Nephron (organoid): Measurements from ENCODE around the gene C3orf52.
A peak's percentile ranks its signal among the peaks of the same experiment; 100 is the strongest.
"Not testable (repeated sequence)": the region's sequence is repeated elsewhere in the genome, so short reads cannot be mapped to it uniquely, and the experiment has no call there.

ENCODE experiments used
- H3K27ac Mint-ChIP-seq, 3 experiments: 2 replicates each; pipeline ENCODE4 v1.8.0; 2020; ENCODE audit warnings: mixed read lengths in 3 of 3, mild to moderate bottlenecking in 2 of 3, moderate library complexity in 1 of 3
- H3K27me3 Mint-ChIP-seq: 2 replicates; pipeline ENCODE4 v1.8.0; 2021; ENCODE audit warnings: low read depth, mild to moderate bottlenecking, moderate library complexity, mixed read lengths
- H3K36me3 Mint-ChIP-seq: 2 replicates; pipeline ENCODE4 v1.8.0; 2020; ENCODE audit warnings: low read depth, mixed read lengths
- H3K4me1 Mint-ChIP-seq: 2 replicates; pipeline ENCODE4 v1.8.0; 2020; ENCODE audit warnings: mixed read lengths
- H3K4me3 Mint-ChIP-seq, 3 experiments: 2 replicates each; pipeline ENCODE4 v1.8.0; 2020; ENCODE audit warnings: mild to moderate bottlenecking in 3 of 3, mixed read lengths in 3 of 3, moderate library complexity in 2 of 3
- H3K9me3 Mint-ChIP-seq: 2 replicates; pipeline ENCODE4 v1.8.0; 2020; ENCODE audit warnings: mixed read lengths
- CTCF ChIP-seq, 3 experiments: fragments of 200-600 bp; sonication (generic); IDR thresholded peaks; one replicate each; pipeline ENCODE4 v1.5.0; 2021; ENCODE audit warnings: antibody characterized with exemption in 3 of 3; ENCODE audit not compliant: unreplicated experiment in 3 of 3

C3orf52 gene

GRCh38 chr3:112086076-112086854 is at the start of gene C3orf52:
C3orf52 (plus strand) TSS chr3:112086389; CDS start chr3:112086408, 19 bp downstream.
- peaks cover 60% of the 10 kb centered on the region for H3K4me1 Mint-ChIP-seq
- no peaks in the 10 kb centered on the region for H3K9me3 Mint-ChIP-seq
- H3K27ac Mint-ChIP-seq = peak within 1 kb of the TSS in 2 of 3 experiments; percentile 7 to 53
- peak within 1 kb of the TSS; percentile 84 to 91 (median 87) for H3K4me3 Mint-ChIP-seq
- H3K27me3 Mint-ChIP-seq = peaks cover 29% of the 10 kb centered on the region
- no peaks in the 10 kb centered on the region for H3K36me3 Mint-ChIP-seq
- TF ChIP-seq CTCF (IDR thresholded peaks at IDR 0.05; ENCODE audit: unreplicated experiment in 3 of 3) = peak in 1 of 3 experiments; percentile 11

GRCh38 chr3:112037194-112037593 is 49.0 kb upstream of the C3orf52 start:
- not testable (repeated sequence) for H3K4me1 Mint-ChIP-seq, H3K9me3 Mint-ChIP-seq, H3K4me3 Mint-ChIP-seq, H3K36me3 Mint-ChIP-seq, H3K27ac Mint-ChIP-seq, H3K27me3 Mint-ChIP-seq

GRCh38 chr3:112038863-112039262 is 47.3 kb upstream of the C3orf52 start:
- H3K4me1 Mint-ChIP-seq = peaks cover 5% of the 10 kb centered on the region
- no peak overlapping the region for H3K4me3 Mint-ChIP-seq
- TF ChIP-seq CTCF (IDR thresholded peaks at IDR 0.05; ENCODE audit: unreplicated experiment in 3 of 3) = no peak
- H3K27ac Mint-ChIP-seq = peak overlapping the region in 1 of 3 experiments; percentile 56
- H3K27me3 Mint-ChIP-seq = no peaks in the 10 kb centered on the region
- H3K36me3 Mint-ChIP-seq = no peaks in the 10 kb centered on the region
- H3K9me3 Mint-ChIP-seq = peaks cover 4% of the 10 kb centered on the region

GRCh38 chr3:112041321-112041720 is 44.9 kb upstream of the C3orf52 start:
- no peak overlapping the region for H3K27ac Mint-ChIP-seq
- H3K4me1 Mint-ChIP-seq = peaks cover 5% of the 10 kb centered on the region
- H3K9me3 Mint-ChIP-seq = peaks cover 4% of the 10 kb centered on the region
- H3K36me3 Mint-ChIP-seq = no peaks in the 10 kb centered on the region
- TF ChIP-seq CTCF (IDR thresholded peaks at IDR 0.05; ENCODE audit: unreplicated experiment in 3 of 3) = no peak
- no peak overlapping the region for H3K4me3 Mint-ChIP-seq
- H3K27me3 Mint-ChIP-seq = no peaks in the 10 kb centered on the region

GRCh38 chr3:112042842-112043280 is 43.3 kb upstream of the C3orf52 start:
- peaks cover 5% of the 10 kb centered on the region for H3K4me1 Mint-ChIP-seq
- no peak for TF ChIP-seq CTCF (IDR thresholded peaks at IDR 0.05; ENCODE audit: unreplicated experiment in 3 of 3)
- no peaks in the 10 kb centered on the region for H3K27me3 Mint-ChIP-seq
- no peak overlapping the region for H3K4me3 Mint-ChIP-seq
- no peaks in the 10 kb centered on the region for H3K9me3 Mint-ChIP-seq
- no peak overlapping the region for H3K27ac Mint-ChIP-seq
- no peaks in the 10 kb centered on the region for H3K36me3 Mint-ChIP-seq

- Mint-ChIP-seq H3K27me3 (no peaks in the 10 kb centered on the region), H3K27ac (no peak overlapping the region), H3K4me1 (peaks cover 5% of the 10 kb centered on the region), H3K36me3 (no peaks in the 10 kb centered on the region), H3K9me3 (no peaks in the 10 kb centered on the region), H3K4me3 (no peak overlapping the region)
- peak; percentile 91 to 95 (median 92) for TF ChIP-seq CTCF (IDR thresholded peaks at IDR 0.05; ENCODE audit: unreplicated experiment in 3 of 3)
Observed at GRCh38 chr3:112043621-112044201, 42.5 kb upstream of the C3orf52 start.
